Astrocyte of the hippocampus (primary cell): ENCODE measurements around the gene HS6ST1.
A peak's percentile ranks its signal among the peaks of the same experiment; 100 is the strongest.

Source experiments
- DNase-seq: peaks from one replicate; pipeline ENCODE4 v3.0.0; 2011; ENCODE audit warnings: low read depth, low spot score

The HS6ST1 gene

GRCh38 chr2:128298846-128299507, 19.7 kb downstream of the HS6ST1 start:
- DNase-seq: no peak

GRCh38 chr2:128298286-128298685, 20.4 kb downstream of the HS6ST1 start:
- DNase-seq: no peak

- DNase-seq: no peak
Observed at GRCh38 chr2:128293870-128294455, 24.7 kb downstream of the HS6ST1 start.

GRCh38 chr2:128293426-128293755, 25.3 kb downstream of the HS6ST1 start:
- DNase-seq: no peak

GRCh38 chr2:128292599-128293425, 25.9 kb downstream of the HS6ST1 start:
- DNase-seq: peak; percentile 55

- no peak for DNase-seq
Observed at GRCh38 chr2:128291844-128292598, 26.6 kb downstream of the HS6ST1 start.

- no peak for DNase-seq
Observed at GRCh38 chr2:128291161-128291843, 27.4 kb downstream of the HS6ST1 start.

GRCh38 chr2:128290356-128290755, 28.3 kb downstream of the HS6ST1 start:
- no peak for DNase-seq

GRCh38 chr2:128289439-128289838, 29.2 kb downstream of the HS6ST1 start:
- no peak for DNase-seq

GRCh38 chr2:128288781-128289180, 29.9 kb downstream of the HS6ST1 start:
- no peak for DNase-seq

GRCh38 chr2:128287780-128288735, 30.6 kb downstream of the HS6ST1 start:
- DNase-seq: no peak

GRCh38 chr2:128286905-128287779, 31.5 kb downstream of the HS6ST1 start:
- DNase-seq: no peak

GRCh38 chr2:128286011-128286721, 32.5 kb downstream of the HS6ST1 start:
- DNase-seq: no peak

- no peak for DNase-seq
Observed at GRCh38 chr2:128285329-128285931, 33.2 kb downstream of the HS6ST1 start.

GRCh38 chr2:128284841-128285240, 33.8 kb downstream of the HS6ST1 start:
- no peak for DNase-seq

GRCh38 chr2:128284037-128284441, 34.6 kb downstream of the HS6ST1 start:
- no peak for DNase-seq

GRCh38 chr2:128282976-128283810, 35.5 kb downstream of the HS6ST1 start:
- DNase-seq: no peak
